ENCODE measurements around the gene C1R.

Gene C1R

DNA sequence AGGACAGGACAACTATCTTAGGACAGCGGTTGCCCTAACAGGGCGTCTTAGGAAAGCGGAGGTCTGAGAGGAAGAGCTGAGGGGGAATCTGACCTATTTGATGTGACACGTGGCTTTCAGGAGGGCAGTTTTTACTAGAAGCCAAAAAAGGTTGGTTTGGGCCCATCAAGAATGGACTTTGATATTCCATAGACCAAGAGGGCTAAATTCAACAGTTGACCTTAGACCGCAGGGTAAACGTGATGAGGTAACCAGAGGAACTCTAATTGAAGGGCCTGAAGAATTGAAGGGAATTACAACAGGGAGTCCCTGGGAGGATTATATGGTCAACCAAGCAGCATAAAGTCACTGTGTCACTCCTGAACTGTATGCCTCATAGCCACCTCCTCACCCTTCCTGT, 20.2 kb downstream of the C1R start:
- Histone ChIP-seq H3K4me1 (peaks cover 6 to 23% (median 17%) of the 10 kb centered on the region in 10 experiments; a peak in 16 of 20 replicates), H4K20me1 (no peaks in the 10 kb centered on the region), H3K36me3 (no peaks in the 10 kb centered on the region), H3K9ac (no peak overlapping the region), H3K27me3 (no peaks in the 10 kb centered on the region), H3K27ac (no peak overlapping the region), H3K4me2 (no peak overlapping the region), H3K9me3 (replicated peaks in 1 of 11) (no peaks in the 10 kb centered on the region), H3K4me3 (no peak overlapping the region)
- no peak for TF ChIP-seq Cebpa-rat (IDR thresholded peaks at IDR 0.05)

DNA sequence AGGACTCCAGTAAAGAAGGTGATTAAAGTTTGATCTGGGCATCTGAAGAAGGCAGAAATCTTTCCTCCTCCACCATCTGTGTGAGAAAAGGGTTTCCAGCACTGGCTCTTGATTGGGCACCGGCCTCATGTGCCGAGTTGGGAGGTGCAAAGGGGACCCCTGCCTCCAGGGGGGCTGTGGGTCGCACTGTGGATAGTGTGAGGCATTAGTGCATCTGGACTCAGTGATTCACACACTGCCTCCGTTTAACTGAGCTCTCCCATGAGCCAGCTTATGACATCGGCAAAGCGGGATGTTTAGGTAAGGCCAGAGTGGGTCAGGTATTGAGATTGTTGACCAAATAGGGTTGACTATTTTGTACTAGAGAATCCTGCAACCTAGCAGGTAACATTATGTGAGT, 22.9 kb downstream of the C1R start:
- Histone ChIP-seq H3K4me2 (no peak overlapping the region), H4K20me1 (no peaks in the 10 kb centered on the region), H3K27ac (no peak overlapping the region), H3K9ac (no peak overlapping the region), H3K4me1 (peaks cover 6 to 20% (median 16%) of the 10 kb centered on the region in 10 experiments; a peak in 17 of 20 replicates), H3K36me3 (no peaks in the 10 kb centered on the region), H3K9me3 (replicated peaks in 1 of 11) (no peaks in the 10 kb centered on the region), H3K27me3 (no peaks in the 10 kb centered on the region), H3K4me3 (no peak overlapping the region)
- TF ChIP-seq Cebpa-rat (IDR thresholded peaks at IDR 0.05), result no peak

DNA sequence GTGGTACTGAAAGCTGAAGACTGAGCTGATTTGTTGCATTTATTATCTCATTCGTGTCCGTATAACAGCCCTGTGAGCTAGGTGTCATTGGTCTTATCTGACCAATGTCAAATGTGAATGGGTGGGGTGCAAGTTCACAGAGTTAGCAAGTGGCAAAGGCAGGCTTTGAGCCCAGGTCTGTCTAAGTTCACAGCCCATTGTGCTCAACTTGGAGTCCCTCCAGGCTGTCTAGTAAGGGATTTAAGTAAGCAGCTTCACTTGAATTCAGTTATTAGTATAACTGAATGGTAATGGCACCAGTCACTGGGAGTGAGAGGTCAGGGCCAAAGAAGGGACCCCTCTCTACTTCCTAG, 23.3 kb downstream of the C1R start:
- no peaks in the 10 kb centered on the region for H3K36me3 ChIP-seq
- no peak overlapping the region for H3K9ac ChIP-seq
- no peaks in the 10 kb centered on the region for H3K27me3 ChIP-seq
- H3K4me2 ChIP-seq, result no peak overlapping the region
- no peaks in the 10 kb centered on the region for H3K9me3 ChIP-seq (replicated peaks in 1 of 11)
- H4K20me1 ChIP-seq, result no peaks in the 10 kb centered on the region
- peaks cover 4 to 16% (median 12%) of the 10 kb centered on the region in 10 experiments; a peak in 17 of 20 replicates for H3K4me1 ChIP-seq
- H3K27ac ChIP-seq, result no peak overlapping the region
- H3K4me3 ChIP-seq, result no peak overlapping the region
- TF ChIP-seq Cebpa-rat (IDR thresholded peaks at IDR 0.05), result no peak

DNA sequence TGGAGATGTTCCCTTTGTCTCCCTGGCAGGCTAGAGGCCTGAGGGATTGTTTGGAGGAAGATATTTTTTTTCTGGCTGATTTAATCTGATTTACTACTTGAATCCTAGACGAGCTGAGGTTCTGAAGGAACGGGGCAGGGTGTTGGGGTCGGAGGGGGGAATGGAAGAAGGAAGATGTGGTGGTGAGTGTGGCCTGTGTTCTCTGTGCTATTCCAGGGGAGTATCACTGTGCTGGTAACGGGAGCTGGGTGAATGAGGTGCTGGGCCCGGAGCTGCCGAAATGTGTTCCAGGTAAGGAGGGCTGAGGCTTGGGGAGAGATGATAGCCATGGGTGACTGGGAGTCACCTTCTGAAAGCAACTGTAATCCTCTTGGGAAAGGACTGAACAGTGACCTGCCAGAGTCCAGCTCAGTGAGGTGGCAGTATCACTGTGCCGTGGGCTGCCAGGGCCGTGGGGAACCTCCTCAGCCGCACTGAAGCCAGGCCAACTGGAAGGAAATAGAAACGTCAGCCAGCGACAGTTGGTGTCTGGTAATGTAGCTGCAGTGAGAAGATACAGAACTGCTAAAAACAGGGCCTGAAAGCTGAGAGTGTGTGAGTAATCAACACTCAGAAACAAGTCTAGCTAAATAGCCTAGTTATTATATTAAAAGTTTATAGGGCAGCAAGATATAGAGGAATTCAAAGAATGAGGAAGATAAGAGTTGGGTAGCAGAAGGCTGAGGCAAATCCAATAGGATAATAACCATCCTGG, 23.8 kb downstream of the C1R start:
- no peak overlapping the region for H3K4me3 ChIP-seq
- no peak overlapping the region for H3K4me2 ChIP-seq
- H3K9ac ChIP-seq, result no peak overlapping the region
- peaks cover 0 to 10% (median 7%) of the 10 kb centered on the region in 10 experiments; a peak in 10 of 20 replicates for H3K4me1 ChIP-seq
- no peaks in the 10 kb centered on the region for H3K27me3 ChIP-seq
- no peaks in the 10 kb centered on the region for H4K20me1 ChIP-seq
- no peak for TF ChIP-seq Cebpa-rat (IDR thresholded peaks at IDR 0.05)
- no peak overlapping the region for H3K27ac ChIP-seq
- no peaks in the 10 kb centered on the region for H3K9me3 ChIP-seq (replicated peaks in 1 of 11)
- no peaks in the 10 kb centered on the region for H3K36me3 ChIP-seq

DNA sequence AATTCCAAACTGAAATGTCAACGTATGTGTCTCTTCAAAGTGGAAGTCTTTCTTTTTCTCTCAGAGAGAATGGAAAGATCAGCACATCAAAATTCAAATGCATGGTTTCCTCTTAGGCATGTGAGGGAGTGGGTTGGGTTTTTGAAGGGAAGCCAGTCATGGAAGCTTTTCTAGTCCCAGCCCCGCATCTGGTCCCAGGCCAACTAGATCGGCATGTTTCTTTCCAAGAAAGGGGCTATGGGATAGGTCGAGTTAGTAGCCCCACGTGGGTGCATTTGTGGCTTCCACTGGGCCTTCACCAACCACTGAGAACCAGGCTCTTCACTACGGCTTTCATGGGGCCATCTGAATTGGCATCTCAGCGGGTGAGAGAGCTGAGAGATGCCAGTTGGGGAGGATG, 25.1 kb downstream of the C1R start:
- Histone ChIP-seq H3K27ac (no peak overlapping the region), H3K9ac (no peak overlapping the region), H3K4me2 (no peak overlapping the region), H3K27me3 (no peaks in the 10 kb centered on the region), H3K4me3 (no peak overlapping the region), H3K4me1 (peaks cover 0 to 10% (median 7%) of the 10 kb centered on the region in 10 experiments; a peak in 9 of 20 replicates), H3K36me3 (no peaks in the 10 kb centered on the region), H4K20me1 (no peaks in the 10 kb centered on the region), H3K9me3 (replicated peaks in 1 of 11) (no peaks in the 10 kb centered on the region)
- TF ChIP-seq Cebpa-rat (IDR thresholded peaks at IDR 0.05), result no peak

DNA sequence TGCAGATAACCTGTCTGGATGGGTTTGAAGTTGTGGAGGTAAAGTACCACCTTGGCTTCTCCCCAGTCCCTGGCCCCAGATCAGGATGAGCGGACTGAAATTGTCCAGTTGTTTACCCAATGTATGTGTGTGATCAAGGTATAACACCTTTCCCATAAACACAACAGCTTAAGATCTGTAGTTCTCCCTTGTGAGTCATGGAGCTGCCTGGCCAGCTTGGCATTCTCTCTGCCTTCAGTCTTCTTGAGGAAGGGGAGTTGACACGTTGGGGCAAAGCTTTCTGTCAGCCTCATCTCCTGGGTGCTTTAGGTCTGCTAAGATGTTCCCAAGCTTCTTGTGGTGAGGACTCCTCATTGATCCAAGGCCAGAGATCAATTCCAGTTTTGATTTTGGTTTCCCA, 25.6 kb downstream of the C1R start:
- Histone ChIP-seq H3K27ac (no peak overlapping the region), H4K20me1 (no peaks in the 10 kb centered on the region), H3K9ac (no peak overlapping the region), H3K27me3 (no peaks in the 10 kb centered on the region), H3K4me1 (peaks cover 0 to 10% (median 7%) of the 10 kb centered on the region in 10 experiments; a peak in 9 of 20 replicates), H3K9me3 (replicated peaks in 1 of 11) (no peaks in the 10 kb centered on the region), H3K4me3 (no peak overlapping the region), H3K4me2 (no peak overlapping the region), H3K36me3 (no peaks in the 10 kb centered on the region)
- no peak for TF ChIP-seq Cebpa-rat (IDR thresholded peaks at IDR 0.05)

DNA sequence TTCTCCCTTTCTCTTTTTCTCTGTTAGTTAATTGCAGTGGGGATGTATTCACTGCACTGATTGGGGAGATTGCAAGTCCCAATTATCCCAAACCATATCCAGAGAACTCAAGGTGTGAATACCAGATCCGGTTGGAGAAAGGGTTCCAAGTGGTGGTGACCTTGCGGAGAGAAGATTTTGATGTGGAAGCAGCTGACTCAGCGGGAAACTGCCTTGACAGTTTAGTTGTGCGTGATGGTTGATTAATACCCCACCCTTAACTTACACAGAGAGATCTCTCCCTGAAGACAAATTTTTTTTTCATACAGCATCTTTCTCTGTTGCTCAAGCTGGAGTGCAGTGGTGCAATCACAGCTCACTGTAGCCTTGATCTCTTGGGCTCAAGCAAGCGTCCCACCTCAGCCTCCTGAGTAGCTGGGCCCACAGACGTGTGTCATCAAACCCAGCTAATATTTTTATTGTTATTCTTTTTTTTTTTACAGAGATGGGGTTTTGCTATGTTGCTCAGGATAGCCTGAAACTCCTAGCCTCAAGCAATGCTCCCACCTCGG, 27.1 kb downstream of the C1R start:
- Histone ChIP-seq H3K4me1 (peaks cover 0 to 10% (median 7%) of the 10 kb centered on the region in 10 experiments; a peak in 9 of 20 replicates), H3K4me2 (peak overlapping the region in 8 of 11 experiments; percentile 6 to 34 (median 18); a peak in 9 of 22 replicates), H3K9ac (no peak overlapping the region), H3K27ac (no peak overlapping the region), H3K9me3 (replicated peaks in 1 of 11) (no peaks in the 10 kb centered on the region), H3K36me3 (no peaks in the 10 kb centered on the region), H3K4me3 (no peak overlapping the region), H4K20me1 (no peaks in the 10 kb centered on the region), H3K27me3 (no peaks in the 10 kb centered on the region)
- no peak for TF ChIP-seq Cebpa-rat (IDR thresholded peaks at IDR 0.05)

DNA sequence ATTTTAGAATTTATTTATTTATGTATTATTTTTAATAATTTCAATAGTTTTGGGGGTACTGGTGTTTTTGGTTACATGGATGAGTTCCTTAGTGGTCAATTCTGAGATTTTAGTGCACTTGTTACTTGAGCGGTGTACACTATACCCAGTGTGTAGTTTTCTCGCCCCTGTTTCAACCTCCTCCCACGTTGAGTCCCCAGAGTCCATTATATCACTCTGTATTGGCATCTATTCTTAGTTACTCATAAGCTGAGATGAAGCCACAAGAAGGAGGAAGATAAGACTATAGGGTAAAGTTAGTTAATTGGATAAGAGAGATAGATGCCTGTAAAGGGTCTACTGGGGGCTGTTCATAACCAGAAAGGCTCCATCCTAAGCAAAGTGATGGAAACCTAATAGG, 27.7 kb downstream of the C1R start:
- no peaks in the 10 kb centered on the region for H3K9me3 ChIP-seq (replicated peaks in 1 of 11)
- no peak overlapping the region for H3K9ac ChIP-seq
- H3K4me3 ChIP-seq, result no peak overlapping the region
- H3K27ac ChIP-seq, result no peak overlapping the region
- no peaks in the 10 kb centered on the region for H3K36me3 ChIP-seq
- H3K4me2 ChIP-seq, result peak overlapping the region in 7 of 11 experiments; percentile 6 to 34 (median 16); a peak in 8 of 22 replicates
- H4K20me1 ChIP-seq, result no peaks in the 10 kb centered on the region
- TF ChIP-seq Cebpa-rat (IDR thresholded peaks at IDR 0.05), result no peak
- peaks cover 0 to 10% (median 7%) of the 10 kb centered on the region in 10 experiments; a peak in 9 of 20 replicates for H3K4me1 ChIP-seq
- no peaks in the 10 kb centered on the region for H3K27me3 ChIP-seq

DNA sequence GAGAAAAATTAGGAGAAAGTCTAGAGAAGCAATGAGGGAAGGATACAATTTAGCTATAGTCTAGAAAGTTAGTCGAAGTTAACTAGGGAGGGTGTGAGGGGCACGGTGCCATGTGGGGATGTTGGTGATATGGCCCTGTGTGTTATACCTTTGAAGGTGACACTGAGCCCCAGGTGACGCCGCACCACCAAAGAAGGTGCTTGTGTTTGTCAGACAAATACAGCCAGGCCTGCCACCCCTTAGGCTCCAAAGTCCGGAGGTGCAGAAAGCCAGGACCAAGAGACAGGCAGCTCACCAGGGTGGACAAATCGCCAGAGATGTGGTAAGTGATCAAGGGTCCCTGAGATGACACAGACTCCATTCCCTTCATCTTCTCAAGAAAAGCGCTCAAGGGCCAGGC, 30.6 kb downstream of the C1R start:
- no peaks in the 10 kb centered on the region for H3K36me3 ChIP-seq
- TF ChIP-seq Cebpa-rat (IDR thresholded peaks at IDR 0.05), result no peak

DNA sequence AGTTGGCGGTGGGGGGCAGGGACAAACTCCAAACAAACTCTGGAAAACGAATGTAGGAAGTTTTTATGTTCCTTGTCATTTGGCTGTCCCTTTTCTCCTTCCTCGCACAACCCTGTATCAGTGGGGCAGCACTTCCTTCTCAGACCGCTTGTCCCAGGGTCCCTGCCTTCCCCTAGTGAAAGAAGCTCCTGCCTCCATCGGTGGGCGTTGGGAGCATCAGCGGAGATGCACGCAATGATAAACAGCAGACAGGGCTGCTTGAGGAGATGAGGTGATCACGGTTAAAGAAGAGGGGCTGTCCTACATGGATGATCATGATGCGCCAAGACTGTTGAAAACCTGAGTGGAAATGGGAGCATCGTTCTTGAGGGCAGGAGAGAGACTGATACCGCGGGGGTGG, 31.1 kb downstream of the C1R start:
- no peak overlapping the region for H3K27ac ChIP-seq
- H3K9me3 ChIP-seq (replicated peaks in 1 of 11), result no peaks in the 10 kb centered on the region
- no peak overlapping the region for H3K4me3 ChIP-seq
- no peaks in the 10 kb centered on the region for H4K20me1 ChIP-seq
- no peak for TF ChIP-seq Cebpa-rat (IDR thresholded peaks at IDR 0.05)
- no peaks in the 10 kb centered on the region for H3K36me3 ChIP-seq
- H3K4me1 ChIP-seq, result peaks cover 0 to 22% (median 10%) of the 10 kb centered on the region in 10 experiments; a peak in 13 of 20 replicates
- no peak overlapping the region for H3K4me2 ChIP-seq
- H3K9ac ChIP-seq, result no peak overlapping the region
- H3K27me3 ChIP-seq, result no peaks in the 10 kb centered on the region

More for the DNA sequence above, 30.6 kb downstream of the C1R start:
- Histone ChIP-seq H3K27ac (no peak overlapping the region), H3K9ac (no peak overlapping the region), H3K4me1 (peaks cover 0 to 22% (median 10%) of the 10 kb centered on the region in 10 experiments; a peak in 13 of 20 replicates), H3K4me3 (no peak overlapping the region), H3K9me3 (replicated peaks in 1 of 11) (no peaks in the 10 kb centered on the region), H3K27me3 (no peaks in the 10 kb centered on the region), H3K4me2 (no peak overlapping the region), H4K20me1 (no peaks in the 10 kb centered on the region)

Measured in BLaER1 treated with 17β-estradiol and CSF1 and Interleukin-3, amounts not matched to agents 10 nM and 100 nM (cell line).